T follicular helper cell (primary cell): Measurements from ENCODE around the gene VWA3A.
"Not testable (repeated sequence)": the region's sequence is repeated elsewhere in the genome, so short reads cannot be mapped to it uniquely, and the experiment has no call there.

ENCODE experiments used
- DNase-seq: peaks from one replicate; pipeline ENCODE4 v3.0.0-alpha.2; 2020; ENCODE audit warnings: low read depth

Gene VWA3A

GRCh38 chr16:22089910-22090309 is 2.4 kb upstream of the VWA3A start:
- no peak for DNase-seq

GRCh38 chr16:22091721-22092120 is 620 bp upstream of the VWA3A start:
- DNase-seq: no peak

GRCh38 chr16:22093331-22093730 is 990 bp downstream of the VWA3A start:
- DNase-seq: no peak

GRCh38 chr16:22093996-22094395 is 1.7 kb downstream of the VWA3A start:
- DNase-seq: no peak

- no peak for DNase-seq
Measured at GRCh38 chr16:22098405-22099255, 6.3 kb downstream of the VWA3A start.

DNA sequence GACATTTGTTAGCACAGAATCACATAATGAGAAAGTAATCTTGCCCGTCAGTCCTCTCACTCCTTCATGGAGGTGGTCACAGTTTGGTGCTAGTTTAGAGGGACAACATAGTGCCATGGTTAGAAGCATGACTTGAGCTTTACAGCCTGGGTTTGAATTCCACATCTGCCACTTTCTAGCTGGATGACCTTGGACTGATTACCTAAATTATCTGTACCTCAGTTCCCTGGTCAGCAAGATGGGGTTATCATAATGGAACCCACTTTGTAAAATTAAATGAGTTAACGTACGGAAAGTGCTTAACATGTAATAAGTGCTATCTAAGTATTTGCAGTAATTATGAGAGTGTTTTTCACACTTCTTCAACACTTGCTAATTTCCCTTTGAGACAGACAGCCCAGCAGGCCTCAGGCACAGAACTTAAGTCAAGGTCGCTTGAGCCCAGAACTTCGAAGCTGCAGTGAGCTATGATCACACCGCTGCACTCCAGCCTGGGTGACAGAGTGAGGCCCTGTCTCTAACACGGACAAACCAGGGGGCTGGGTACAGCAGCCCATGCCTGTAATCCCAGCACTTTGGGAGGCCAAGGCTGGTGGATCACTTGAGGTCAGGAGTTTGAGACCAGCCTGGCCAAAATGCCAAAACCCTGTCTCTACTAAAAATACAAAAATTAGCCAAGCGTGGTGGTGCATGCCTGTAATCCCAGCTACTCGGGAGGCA is 7.1 kb downstream of the VWA3A start:
- no peak for DNase-seq

- no peak for DNase-seq
Measured at GRCh38 chr16:22103441-22103840, 11.1 kb downstream of the VWA3A start.

- no peak for DNase-seq
Measured at GRCh38 chr16:22109258-22109898, 17.0 kb downstream of the VWA3A start.

- not testable (repeated sequence) for DNase-seq
Measured at GRCh38 chr16:22111629-22112028, 19.3 kb downstream of the VWA3A start.

DNA sequence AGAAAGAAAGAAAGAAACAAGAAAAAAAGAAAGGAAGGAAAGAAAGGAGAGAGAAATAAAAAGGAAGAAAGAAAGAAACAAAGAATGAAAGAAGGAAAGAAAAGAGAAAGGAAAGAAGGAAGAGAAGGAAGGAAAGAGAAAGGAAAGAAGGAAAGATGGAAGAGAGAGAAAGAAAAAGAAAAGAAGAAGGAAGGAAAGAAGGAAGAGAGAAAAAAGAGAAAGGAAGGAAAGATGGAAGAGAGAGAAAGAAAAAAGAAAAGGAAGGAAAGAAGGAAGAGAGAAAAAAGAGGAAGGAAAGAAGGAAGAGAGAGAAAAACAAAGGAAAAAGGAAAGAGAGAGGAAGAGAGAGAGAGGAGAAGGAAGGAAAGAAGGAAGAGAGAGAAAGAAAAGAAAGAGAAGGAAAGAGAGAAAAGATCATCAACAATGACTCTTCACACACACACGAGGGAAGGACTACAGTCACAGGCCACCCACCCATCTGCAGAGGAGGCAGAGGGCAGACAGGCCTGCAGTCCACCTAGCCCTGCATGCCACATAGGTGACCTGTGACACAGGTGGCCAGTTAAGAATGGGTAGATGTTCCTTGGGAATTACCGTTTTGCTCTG is 23.9 kb downstream of the VWA3A start:
- no peak for DNase-seq

GRCh38 chr16:22117609-22118008 is 25.3 kb downstream of the VWA3A start:
- no peak for DNase-seq

DNA sequence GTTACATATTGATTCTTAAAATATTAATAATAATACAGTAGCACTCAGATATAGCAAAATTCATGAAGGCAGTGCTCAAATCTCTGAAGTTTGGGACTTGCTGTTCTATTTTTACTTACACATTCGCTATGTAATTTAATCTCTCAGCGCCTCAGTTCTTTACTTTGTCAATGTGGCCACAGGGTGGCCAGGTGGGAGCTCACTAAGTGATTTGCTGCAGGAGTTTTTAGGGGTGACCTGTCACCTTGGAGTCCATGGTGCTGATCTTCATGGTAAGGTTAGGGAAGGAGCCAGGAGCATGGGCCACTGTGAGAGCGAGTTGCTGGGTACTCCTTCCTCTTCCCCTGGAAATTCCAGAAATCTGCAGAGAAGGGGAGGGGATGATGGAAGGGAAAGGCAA is 28.1 kb downstream of the VWA3A start:
- DNase-seq: no peak

DNA sequence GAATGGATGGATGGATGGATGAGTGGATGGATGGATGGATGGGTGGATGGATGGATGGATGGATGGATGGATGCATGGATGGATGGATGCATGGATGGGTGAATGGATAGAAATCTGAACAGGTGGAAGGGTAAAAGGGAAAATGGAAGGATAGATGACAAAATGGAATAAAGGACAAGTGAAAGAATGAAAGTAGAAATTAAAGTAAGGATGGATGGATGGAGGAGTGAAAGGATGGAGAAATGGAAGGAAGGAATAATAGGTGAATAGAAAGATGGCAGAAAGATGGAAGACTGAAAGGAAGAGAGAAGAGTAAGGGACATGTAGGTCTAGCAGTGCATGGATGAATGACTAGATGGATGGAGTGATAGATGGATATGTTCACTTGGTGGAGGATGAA is 29.9 kb downstream of the VWA3A start:
- no peak for DNase-seq

GRCh38 chr16:22123146-22123545 is 30.8 kb downstream of the VWA3A start:
- DNase-seq: no peak

DNA sequence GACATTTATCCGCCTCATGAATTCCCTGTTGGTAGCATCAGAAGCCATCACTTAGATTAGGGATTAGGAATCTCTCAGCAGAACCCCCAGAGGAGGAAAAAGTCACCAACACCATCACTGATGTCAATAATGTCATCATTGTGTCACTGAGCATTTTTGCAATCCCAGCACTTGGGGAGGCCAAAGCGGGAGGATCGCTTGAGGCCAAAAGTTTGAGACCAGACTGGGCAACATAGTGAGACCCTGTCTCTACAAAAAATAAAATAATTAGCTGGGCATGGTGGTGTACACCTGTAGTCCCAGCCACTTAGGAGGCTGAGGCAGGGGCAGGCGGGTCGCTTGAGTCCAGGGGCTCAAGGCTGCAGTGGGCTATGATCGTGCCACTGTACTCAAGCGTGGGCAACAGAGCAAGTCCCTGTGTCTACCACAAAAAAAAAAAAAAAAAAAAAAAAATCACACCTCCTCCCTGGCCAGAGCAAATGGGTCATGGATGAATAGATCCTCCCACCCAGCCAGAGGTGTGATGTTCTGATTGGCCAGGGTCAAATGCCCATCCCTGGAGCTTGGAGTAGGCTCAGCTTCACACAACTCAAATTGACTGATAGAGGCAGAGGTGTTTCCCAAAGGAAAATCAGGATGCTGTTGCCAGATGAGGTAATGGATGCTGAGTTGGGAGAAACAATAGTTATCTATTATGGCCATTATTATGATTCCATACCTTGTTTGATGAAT is 31.6 kb downstream of the VWA3A start:
- DNase-seq: no peak

GRCh38 chr16:22124583-22125284 is 32.4 kb downstream of the VWA3A start:
- no peak for DNase-seq

DNA sequence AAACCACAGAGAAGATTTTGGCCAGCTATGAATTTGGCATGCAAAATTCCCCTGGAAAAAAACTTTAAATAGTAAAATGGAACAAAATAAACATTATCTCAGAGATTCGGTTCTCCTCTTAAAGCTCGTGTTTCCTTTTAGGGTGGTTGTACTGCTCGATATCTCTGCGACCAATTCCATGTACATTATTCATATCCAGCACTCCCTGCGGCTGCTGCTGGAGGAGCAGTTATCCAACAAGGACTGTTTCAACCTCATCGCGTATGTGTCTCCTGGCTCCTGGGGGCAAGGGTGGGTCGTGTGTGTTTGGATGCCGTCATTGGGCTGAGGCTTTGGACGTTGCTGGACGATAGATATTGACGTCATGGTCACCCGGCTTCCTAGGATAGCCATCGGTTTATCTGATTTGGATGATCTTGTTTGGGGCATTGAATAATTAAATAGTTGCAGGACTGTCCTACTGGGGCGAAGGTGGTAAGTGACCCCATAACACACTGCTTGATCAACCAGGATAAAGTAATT is 33.8 kb downstream of the VWA3A start:
- no peak for DNase-seq

GRCh38 chr16:22128537-22128936 is 36.2 kb downstream of the VWA3A start:
- DNase-seq: not testable (repeated sequence)

DNA sequence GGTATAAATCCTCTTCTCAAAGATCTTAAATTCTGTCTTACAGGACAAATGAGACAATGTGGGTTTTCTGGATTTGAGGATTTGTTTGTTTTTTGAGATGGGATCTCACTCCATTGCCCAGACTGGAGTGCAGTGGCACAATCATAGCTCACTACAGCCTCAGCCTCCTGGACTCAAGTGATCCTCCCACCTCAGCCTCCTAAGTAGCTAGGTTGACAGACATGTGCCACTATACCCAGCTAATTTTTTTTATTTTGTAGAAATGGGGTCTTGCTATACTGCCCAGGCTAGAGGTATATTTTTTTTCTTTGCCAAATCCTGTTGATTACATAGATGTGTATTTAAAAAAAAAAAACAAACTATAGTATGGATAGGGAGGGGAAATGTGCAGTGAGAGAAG is 38.2 kb downstream of the VWA3A start:
- DNase-seq: no peak

GRCh38 chr16:22132801-22133200 is 40.5 kb downstream of the VWA3A start:
- DNase-seq: no peak

DNA sequence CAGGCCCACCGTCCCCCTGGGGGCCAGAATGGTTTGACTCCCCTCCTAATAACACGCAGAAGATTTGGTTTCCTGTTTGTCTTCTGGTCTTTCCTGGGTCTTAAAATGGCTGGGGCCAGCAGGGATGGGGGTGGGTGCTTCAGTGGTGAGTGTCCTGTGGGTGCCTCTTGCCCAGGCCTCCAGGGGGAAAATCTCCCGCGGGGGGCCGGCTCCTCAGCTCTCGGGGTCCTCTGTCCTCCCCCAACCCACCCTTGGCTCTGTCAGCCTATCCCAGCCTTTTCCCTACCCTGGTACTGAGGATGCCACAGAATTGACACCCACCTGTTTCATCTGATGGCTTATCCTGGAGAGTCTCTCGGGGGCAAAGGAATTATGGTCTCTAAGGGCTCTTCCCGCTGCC is 46.1 kb downstream of the VWA3A start:
- DNase-seq: no peak
